GM19328 (cell line): ENCODE results near the gene EXOSC7.
"Not testable (repeated sequence)": the region's sequence is repeated elsewhere in the genome, so short reads cannot be mapped to it uniquely, and the experiment has no call there.

Experiments used
- ATAC-seq: cut with Tn5 transposase; IDR thresholded peaks from one replicate; pipeline ENCODE4 v1.9.1; 2021; ENCODE audit warnings: mild to moderate bottlenecking, moderate library complexity; ENCODE audit not compliant: unreplicated experiment

Gene EXOSC7

DNA sequence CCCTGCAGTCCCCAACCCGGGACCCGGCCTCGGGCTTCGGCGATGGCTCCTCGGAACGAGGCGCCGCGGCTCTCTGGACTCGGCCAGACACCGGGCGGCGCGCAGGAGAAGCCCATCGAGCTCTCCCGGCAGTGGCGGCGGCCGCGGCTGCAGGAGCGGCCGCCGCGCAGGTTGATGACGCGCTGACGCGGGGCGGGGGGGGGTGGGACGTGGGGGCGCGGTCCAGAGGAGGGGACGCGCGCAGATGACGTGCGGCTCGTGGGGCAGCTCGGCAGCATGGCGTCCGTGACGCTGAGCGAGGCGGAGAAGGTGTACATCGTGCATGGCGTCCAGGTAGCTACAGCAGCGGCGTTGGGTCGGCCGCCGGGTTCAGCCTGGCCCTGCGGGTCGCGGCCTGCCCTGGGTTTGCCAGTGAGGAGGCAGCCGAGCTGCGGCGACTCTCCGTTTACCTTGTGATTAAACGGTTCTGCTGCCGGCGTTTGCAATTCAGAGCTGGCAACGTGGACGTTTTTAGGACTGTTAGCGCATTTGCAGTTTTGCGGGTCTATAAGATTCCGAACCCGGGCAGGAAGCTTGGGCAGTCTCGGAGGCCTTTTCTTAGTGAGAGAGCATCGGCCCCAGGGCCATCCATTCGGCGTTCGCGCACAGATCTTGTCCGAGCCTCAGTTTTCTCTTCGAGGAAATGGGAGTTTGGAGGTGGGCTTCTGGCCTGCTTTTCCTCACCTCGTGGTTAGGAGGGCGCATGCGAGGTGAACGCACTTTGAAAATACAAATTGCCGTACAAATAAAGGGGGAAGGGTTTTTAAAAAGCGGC, at the start of gene EXOSC7, which contains the start of gene ZDHHC3:
Gene EXOSC7, plus strand, starts transcription at position 243 of the 814 bp plus-strand sequence. Its CDS starts 34 bp downstream, at position 277.
Gene ZDHHC3, minus strand, starts transcription at position 173 of the 814 bp plus-strand sequence. CDS start 16,738 bp downstream, outside the sequence.
- peak; percentile 79 for ATAC-seq

DNA sequence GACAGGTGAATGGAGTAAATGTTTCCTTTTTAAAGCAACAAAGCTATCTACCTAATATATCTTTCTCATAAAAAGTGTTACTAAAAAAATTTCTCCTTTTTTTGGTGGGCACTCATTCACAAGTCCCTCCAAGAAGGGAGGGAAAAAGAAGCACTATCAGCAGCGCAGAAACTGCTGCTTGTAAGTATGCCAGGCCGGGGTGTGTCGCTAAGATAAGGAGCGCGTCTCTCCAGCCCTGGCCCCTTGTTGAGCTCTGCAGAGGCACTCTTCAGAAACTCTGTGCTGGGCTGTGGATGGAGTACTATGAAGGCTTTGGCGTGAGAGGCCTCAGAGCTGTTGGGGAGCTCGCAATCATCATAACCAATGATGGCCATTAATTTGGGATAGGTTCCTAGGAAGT, 49.1 kb upstream of the EXOSC7 start:
- ATAC-seq: no peak

DNA sequence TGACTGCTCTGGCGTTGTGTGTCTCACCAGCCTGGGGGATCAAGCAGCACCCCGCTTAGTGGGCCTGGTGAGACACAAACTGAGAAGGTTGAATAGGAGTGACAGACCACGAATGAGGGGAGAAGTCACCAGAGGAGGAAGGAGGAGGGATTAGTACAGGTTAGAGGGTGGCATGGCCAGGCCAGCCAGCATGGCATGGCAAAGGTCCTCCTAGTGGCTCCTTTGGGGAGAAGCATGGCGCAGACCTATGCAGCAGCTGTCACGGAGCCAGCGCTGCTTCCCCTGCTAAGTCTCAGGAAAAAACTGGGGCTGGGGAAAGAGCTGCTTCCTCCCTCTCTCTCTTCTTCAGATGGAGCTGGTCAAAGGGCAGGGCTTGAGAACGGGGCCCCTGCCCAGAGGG, 48.7 kb upstream of the EXOSC7 start:
- no peak for ATAC-seq

DNA sequence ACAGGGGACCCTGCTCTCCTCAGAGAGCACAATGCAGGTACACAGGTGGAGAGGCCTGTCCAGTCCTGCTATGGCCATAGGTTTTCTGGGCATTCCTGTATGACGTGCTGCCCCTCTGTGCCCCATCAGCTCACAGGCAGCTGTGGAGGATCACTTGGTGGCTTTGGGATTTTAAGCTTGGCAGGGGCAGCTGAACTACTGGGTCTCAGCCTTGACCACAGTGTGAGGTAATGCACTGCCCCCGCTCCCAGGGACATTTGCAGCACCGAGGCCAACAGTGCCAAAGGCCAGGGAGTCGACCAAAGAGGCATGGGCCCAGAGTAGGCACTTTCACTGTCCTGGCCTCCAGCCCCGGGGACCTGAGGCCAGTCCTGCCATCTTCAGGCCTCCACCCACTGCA, 46.3 kb upstream of the EXOSC7 start:
- ATAC-seq: no peak

DNA sequence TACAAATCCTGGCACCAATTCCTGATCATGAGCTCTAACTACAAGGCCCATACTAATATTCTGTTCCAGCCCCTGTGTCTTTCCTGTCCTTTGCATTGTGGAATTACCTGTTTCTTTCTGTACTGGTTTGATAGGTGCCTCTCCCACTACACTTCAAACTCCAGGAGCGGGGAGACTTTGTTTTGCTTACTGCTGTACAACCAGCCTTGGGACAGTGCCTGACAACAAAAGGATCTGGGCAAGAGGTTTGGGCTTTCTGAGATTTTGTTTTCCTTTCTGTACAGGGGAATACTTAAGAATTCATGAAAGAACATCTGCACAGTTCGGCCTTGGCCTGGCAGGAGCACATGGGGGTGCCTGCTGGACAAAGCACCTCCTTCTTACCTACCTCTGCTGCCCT, 45.1 kb upstream of the EXOSC7 start:
- ATAC-seq: no peak

DNA sequence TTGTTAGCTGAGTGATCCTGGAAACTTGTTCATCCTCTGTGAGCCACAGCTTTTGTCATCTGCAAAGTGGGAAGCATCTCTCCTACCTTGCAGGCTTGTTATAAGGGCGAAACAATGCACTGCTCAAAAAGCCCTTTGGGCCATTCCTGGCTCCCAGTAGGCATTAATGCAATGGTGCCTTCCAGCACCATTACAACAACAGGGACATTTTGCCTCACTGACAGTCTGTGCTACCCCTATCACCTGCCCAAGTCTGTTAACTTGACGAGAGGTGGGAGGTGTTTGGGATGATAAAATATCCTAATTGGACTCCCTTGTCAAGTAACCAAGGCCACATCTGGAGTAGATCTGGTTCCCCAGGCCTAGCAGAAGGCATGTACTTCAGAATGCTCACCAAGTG, 44.3 kb upstream of the EXOSC7 start:
- no peak for ATAC-seq

DNA sequence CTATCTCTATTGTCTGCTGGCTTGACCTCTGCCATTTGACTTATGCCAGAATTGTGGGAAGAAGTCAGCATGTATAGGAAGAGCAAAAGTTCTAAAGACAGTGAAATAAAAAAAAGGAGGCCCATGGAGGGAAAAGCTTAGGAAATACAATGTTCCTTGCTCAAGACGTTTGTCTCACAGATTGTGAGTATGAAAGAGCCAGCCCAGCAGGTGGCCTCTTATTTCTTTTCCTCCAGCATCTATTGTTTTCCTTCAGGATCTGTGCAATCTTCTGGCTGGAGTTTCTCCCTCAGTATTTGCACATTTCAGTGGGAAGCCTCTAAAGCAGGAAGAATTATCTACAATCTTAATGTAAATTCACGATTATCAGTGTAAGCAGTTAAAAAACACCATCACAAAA, 43.8 kb upstream of the EXOSC7 start:
- ATAC-seq: no peak

DNA sequence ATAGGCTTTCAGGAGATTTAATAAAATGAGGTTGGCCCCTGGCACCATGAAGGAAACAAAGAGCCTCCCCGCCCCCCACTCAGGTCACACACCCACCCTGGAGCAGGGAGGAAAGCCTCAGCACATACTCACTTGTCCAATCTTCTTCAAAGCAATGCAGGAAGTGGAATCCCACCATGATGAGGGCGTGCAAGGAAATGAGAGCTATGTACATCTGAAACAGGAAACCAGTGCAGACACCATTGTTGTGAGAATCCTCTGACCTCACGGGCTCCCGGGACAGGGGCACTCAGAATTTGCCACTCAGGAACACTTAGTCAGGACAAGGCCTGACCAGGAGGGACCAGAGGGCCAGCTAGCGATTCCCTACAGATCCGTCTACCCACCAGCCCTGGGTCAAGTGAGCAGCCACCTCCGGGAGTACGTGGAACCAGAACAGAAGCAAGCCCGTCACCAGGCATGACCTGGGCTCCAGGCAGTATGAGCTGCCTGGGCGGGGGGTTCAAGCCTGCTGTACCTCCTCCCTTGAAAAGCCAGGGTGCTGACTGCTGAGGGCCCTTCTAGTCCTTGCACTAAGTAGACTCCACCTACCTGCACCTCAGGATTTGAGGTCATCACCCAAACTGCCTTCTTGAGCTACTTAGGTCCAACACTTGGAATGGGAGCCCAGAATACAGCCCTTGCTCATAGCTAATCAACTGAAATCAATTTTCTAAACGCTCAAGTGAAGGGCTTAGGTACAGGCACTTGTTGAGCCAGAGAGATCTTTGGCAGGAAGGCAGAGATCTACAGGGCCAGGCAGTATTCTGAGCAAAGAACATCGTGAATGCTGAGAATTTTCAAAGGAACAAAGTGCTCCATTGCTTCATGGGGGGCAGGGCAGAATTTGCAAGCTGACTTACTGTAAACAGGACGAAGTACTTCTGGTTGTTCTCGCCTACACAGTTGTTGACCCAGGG, 42.8 kb upstream of the EXOSC7 start:
- no peak for ATAC-seq

DNA sequence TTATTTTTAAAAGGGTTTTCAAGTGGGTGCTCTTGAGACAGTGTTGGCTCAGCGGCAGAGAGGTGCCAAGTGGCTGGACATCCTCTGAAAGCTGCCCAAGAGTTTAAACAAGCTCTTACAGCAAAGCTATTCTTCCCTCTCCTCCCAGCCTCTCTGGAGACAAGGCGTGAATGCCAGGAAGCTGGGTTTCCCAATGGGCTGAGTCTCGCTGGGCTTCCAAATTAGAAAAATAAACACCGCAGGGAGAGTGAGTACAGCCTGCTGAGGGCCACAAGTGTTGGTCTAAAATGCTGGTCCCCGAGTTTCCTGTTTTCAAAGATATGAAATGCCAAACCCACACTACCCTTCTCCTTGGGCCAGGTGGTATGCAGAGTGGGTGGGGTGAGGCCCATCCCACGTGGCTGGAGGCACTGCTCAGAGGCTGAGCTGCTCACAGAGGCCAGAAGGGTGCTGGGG, 36.4 kb upstream of the EXOSC7 start:
- ATAC-seq: no peak

DNA sequence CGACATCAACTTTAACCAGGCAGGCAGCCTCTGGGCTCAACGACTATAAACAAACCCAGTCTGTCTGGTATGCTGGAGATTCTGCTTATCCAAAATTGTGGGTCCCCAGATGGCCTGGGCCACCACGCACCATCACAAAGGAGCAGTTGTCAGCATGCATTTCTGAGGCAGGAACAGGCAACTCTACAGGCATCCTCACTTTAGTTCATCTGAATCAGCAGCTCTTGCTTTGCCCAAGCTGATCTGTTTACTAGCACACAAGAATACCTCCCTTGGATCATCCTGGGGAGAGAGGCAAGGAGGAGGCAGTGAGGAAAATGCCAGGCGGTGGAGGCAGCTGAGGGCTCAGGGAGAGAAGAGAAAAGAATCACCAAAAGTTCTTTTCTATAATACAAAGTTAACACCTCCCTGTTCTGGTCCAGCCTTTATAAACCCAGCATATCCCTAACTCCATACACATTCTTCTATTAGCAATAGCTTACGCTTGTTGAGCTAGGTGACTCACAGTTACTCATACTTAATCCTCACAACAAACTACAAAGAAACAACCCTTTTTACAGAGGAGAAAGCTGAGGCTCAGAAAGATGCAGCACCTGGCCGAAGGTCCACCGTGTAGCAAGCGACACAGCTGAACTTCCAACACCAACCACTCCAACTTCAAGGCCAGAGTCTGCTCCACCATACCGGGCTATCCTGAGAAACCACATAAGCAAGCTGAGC, 33.7 kb upstream of the EXOSC7 start:
- no peak for ATAC-seq

DNA sequence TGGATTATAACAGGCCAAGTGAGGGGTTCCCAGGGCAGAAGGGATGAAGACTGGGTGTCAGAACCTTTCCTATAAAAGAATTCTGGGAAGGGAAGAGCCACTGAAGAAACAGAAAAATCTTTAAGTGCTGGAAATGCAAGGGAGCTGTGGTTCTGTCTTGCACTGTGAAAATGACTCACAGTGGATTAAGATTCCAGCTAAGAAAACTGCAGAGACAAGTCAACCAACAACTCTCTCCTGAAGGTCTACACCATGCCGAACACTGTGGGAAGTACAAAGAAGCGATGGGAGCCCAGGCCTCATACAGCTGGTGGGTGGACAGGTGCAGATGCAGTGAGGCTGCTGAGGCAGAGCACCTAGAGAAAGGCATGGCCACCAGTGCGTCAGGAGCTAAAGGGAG, 27.8 kb upstream of the EXOSC7 start:
- ATAC-seq: no peak

DNA sequence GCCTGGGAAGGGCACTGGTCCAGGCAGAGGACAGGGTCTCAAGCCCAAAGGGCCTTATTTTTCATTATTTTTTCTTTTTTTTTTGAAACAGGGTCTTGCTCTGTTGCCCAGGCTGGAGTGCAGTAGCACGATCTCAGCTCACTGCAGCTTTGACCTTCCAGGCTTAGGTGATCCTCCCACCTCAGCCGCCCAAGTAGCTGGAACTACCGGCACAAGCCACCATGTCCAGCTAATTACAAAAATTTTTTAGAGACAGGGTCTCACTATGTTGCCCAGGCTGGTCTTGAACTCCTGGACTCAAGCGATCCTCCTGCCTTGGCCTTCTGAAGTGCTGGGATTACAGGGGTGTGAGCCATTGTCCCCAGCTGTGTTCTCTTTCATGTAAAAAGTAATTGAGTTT, 26.3 kb upstream of the EXOSC7 start:
- ATAC-seq: not testable (repeated sequence)

DNA sequence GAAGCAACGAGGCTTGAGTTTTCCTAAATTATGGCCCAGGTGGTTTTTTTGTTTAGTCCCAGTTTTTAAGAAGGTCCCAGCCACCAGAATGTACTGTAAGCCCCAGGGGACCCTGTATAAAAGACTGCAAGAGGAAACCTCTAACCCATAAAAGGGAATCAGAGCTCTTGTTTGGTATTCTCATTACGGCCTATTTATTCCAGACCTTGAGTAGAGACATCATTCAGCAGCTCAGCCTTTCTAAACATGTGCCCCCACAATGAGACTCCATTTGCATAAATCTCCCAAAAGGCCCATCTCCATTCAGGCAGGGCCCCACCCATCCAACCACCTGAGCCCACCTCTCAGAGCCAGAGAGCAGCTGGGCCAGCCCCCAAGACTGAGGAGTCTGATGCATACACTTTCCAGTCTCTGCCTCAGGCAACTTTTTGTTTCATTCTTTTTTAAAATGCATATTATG, 25.7 kb upstream of the EXOSC7 start:
- ATAC-seq: no peak

DNA sequence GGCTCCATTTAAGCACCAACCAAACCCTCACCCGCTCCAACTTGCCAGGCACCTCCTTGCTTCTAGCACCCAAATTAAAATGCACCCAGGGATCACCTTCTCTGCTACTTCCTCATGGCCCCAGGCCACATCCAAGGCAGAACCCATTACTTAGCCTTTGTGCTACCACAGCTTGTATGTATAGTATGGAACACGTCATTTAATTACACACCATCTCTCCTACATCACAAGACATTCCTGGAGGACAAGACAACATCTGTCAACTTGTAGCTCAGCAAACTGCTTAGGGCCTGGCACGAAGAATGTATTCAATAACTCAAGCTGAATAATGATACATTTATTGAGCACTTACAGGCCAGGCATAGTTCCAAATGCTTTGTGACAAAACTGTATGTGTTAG, 23.4 kb upstream of the EXOSC7 start:
- no peak for ATAC-seq

DNA sequence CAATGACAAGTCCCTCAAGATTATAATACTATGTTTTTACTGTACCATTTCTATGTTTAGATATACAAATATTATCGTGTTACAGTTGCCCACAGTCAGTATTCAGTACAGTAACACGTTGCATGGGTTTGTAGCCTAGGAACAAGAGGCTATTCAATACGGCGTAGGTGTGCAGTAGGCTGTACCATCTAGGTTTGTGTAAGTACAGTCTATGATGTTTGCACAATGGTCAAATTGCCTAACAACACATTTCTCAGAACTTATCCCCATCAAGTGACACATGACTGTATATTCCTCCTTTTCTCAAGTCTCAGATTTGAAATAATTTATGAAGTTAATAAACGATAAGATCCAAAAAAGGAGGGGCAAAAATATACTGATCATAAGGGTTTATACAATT, 21.7 kb upstream of the EXOSC7 start:
- ATAC-seq: no peak

DNA sequence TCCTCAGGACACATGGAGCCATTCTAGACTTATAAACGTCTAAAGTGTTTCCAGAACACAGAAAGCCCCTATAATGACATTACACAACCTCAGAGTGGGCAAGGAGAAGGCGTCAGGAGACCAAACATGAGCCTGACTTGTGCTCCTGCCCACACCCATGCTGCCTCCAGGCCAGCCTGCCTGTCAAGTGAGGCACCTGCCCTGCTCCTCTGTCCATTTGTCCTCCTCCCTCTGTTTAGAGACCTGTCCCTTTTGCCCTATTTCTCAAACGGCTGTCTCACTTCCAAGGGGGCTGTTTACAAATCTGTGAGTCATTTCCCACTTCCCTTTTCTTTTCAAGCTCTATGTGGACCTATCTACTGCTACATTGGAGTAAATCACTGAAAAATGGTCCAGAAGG, 21.1 kb upstream of the EXOSC7 start:
- no peak for ATAC-seq

DNA sequence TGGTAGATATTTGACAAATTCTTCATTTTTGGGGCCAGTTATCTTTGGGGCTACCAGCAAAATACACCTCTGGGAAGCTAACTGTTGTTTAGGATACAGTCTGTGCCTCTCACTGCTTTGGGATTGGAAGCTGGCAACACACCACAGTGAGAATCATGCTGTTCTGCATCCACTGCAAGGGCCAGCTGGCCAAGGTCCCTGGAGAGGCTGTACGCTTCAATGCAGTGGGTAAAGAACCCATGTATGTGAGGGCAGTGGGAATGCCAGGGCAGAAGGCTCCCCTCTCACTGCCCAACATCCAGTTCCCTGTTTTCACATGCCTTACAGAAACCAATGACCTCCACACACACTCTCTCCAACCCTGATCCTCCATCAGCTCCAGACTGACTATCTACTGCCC, 20.1 kb upstream of the EXOSC7 start:
- ATAC-seq: no peak

DNA sequence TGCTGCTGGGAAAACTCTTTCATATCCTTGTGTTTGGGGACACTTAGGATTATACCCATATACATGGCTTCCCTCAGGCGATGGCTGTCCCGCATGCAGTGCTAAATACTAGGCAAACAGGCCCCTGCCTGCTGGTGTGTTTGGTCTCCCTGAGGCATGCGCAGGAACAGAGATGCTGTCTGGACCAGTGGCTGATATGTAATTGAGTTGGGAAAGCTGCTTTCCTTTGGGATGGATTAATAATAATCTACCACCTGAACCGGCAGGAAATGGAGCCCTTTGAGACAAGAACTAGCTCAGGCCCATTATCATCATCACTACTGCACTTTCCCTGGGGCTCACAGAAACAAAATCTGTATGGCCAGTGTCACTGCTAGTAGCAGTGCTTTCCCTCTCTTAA, 18.1 kb upstream of the EXOSC7 start:
- no peak for ATAC-seq

DNA sequence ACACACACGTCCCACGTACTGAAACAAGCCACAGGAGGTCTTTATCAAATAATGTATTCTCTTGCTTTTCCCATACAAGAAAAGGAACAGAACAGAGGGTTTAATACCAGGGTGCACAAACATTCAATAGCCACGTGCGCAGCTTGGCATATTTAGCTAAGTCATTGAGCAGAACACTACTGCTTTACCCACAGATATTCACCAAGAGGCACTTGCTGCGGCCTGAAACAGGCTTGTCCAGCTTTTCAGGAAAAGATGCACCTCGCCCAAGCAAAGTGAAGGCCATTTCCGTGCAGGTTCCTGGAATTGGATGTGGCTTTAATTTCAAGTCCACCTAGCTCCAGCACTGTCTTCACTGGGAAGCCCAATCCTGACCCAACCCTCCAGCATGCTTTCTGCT, 17.7 kb upstream of the EXOSC7 start:
- ATAC-seq: no peak

DNA sequence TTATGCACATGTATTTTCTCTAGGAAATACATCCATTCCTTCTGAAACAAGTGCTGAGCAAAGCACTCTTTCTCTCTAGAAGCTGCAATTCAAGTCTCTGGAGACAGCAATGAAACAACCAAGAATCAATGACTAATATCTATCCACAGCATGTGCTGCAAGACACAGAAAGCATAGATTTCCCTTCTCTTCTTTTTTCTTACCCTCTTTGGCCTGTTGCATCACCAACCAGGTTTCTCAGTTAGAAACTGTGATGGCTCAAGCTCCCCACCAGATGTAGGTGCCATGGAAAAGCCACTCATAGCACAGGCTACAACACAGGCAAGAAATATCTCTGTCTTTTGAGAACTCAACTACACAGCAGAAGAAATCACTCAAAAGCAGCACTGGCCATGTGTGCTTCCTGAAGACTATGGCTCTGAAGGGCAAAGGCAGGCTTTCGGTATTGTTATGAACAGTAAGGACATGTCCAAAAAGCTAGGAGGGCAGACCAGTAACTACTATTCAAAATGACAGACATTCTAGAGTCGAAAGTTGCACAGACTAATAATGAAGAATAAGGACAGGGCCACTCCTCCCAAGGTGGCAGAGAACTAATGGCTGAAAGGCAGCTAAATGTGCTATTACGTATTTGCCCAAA, 15.5 kb upstream of the EXOSC7 start:
- ATAC-seq: no peak
